ENCODE results near the gene RUFY1.

The RUFY1 gene

DNA sequence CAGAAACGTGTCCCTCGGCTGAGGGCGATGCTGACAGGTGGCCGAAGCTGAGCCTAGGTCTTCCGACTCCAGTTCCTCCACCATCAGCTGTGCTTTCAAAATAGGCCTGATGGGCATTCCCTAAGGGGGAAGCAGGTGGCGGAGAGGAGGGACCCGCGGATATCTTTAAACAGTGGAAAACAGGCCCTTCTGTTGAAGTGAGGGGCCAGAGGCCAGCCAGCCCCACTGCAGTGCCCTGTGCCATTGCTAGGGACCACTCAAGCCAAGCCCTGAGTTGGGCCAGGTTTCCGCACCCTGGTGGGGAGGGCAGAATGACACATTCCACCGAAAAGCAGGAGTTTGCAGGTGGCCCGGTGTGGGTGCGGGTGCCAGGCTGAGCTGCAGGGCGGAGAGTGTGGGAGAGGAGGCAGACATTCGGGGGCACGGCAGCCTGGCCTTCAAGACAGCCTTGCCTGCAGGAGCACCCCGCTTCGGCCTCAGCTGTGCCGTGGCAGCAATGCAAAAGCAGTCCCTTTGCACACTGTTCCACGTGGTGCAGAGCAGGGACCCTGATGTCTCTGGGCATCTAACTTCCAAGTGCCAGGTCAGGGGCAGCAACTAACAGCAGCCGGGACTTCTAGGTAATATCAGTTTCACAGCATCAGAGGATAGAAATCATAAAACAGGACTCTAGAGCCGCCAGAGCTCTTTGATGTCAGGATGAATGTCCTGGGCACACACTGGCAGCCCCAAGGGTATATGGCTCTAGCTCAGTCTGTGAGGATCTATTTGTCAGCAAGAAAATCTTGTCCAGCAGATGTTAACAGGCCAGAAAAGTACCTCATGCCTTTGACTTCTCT, 55.9 kb downstream of the RUFY1 start:
- Histone ChIP-seq H2AK5ac (ENCODE audit: low read depth, low read length) (no peak overlapping the region), H3K4me1 (ENCODE audit: control insufficient read depth in 2 of 2, insufficient read depth in 1 of 2, low read depth in 1 of 2, low read length in 2 of 2) (no peaks in the 10 kb centered on the region), H3K4me2 (ENCODE audit: insufficient read depth, low read length, poor library complexity, severe bottlenecking) (no peak overlapping the region), H3K9me3 (replicated peaks in 1 of 2; ENCODE audit: control insufficient read depth in 2 of 2, insufficient read depth in 1 of 2, low read depth in 1 of 2, low read length in 2 of 2) (peaks cover 0 to 2% of the 10 kb centered on the region in 2 donors), H3K27me3 (ENCODE audit: control insufficient read depth in 3 of 3, insufficient read depth in 3 of 3, low read depth in 1 of 3, low read length in 3 of 3) (no peaks in the 10 kb centered on the region), H3K23ac (ENCODE audit: low read depth, low read length, poor library complexity) (peak overlapping the region; percentile 86), H2BK120ac (ENCODE audit: low read depth, low read length) (no peak overlapping the region), H3K14ac (ENCODE audit: low read length) (no peak overlapping the region), H3K79me1 (ENCODE audit: low read depth, low read length) (peaks cover 3% of the 10 kb centered on the region), H2BK12ac (ENCODE audit: low read length) (no peak overlapping the region), H3K36me3 (replicated peaks in 1 of 2; ENCODE audit: control insufficient read depth in 2 of 2, insufficient read depth in 2 of 2, low read length in 2 of 2) (peaks cover 50 to 87% of the 10 kb centered on the region in 2 donors), H3K4me3 (ENCODE audit: low read length in 2 of 2) (no peak overlapping the region), H3K18ac (ENCODE audit: low read length) (no peak overlapping the region), H3K9ac (ENCODE audit: low read depth, low read length, poor library complexity) (no peak overlapping the region), H3K27ac (replicated peaks; ENCODE audit: low read length) (no peak overlapping the region), H2AFZ (ENCODE audit: low read length) (no peak overlapping the region), H4K8ac (ENCODE audit: low read depth, low read length) (no peak overlapping the region), H4K91ac (ENCODE audit: low read depth, low read length, poor library complexity) (no peak overlapping the region), H3K4ac (ENCODE audit: low read length) (no peak overlapping the region), H2BK15ac (ENCODE audit: low read length) (no peak overlapping the region), H2BK5ac (ENCODE audit: low read length) (peak overlapping the region; percentile 62)
- no CpG with 5 or more reads among the region's 21 CpGs for WGBS, 2 donors (ENCODE audit: extremely low coverage in 2 of 2, insufficient read length in 2 of 2, insufficient replicate concordance in 1 of 2)
- DNase-seq (ENCODE audit: low spot score), result no peak

- no peak overlapping the region for H3K18ac ChIP-seq (ENCODE audit: low read length)
- peaks cover 3% of the 10 kb centered on the region for H3K79me1 ChIP-seq (ENCODE audit: low read depth, low read length)
- H2AK5ac ChIP-seq (ENCODE audit: low read depth, low read length), result no peak overlapping the region
- H4K8ac ChIP-seq (ENCODE audit: low read depth, low read length), result no peak overlapping the region
- H2BK5ac ChIP-seq (ENCODE audit: low read length), result peak overlapping the region; percentile 58
- H3K9me3 ChIP-seq (replicated peaks in 1 of 2; ENCODE audit: control insufficient read depth in 2 of 2, insufficient read depth in 1 of 2, low read depth in 1 of 2, low read length in 2 of 2), result peaks cover 0 to 2% of the 10 kb centered on the region in 2 donors
- H3K27me3 ChIP-seq (ENCODE audit: control insufficient read depth in 3 of 3, insufficient read depth in 3 of 3, low read depth in 1 of 3, low read length in 3 of 3), result no peaks in the 10 kb centered on the region
- no peak overlapping the region for H2AFZ ChIP-seq (ENCODE audit: low read length)
- H4K91ac ChIP-seq (ENCODE audit: low read depth, low read length, poor library complexity), result no peak overlapping the region
- no peak for DNase-seq (ENCODE audit: low spot score)
- peak overlapping the region; percentile 6 for H3K23ac ChIP-seq (ENCODE audit: low read depth, low read length, poor library complexity)
- no peak overlapping the region for H3K4me2 ChIP-seq (ENCODE audit: insufficient read depth, low read length, poor library complexity, severe bottlenecking)
- H3K4me3 ChIP-seq (ENCODE audit: low read length in 2 of 2), result no peak overlapping the region
- H2BK15ac ChIP-seq (ENCODE audit: low read length), result no peak overlapping the region
- no peak overlapping the region for H3K9ac ChIP-seq (ENCODE audit: low read depth, low read length, poor library complexity)
- H2BK12ac ChIP-seq (ENCODE audit: low read length), result no peak overlapping the region
- H3K4ac ChIP-seq (ENCODE audit: low read length), result no peak overlapping the region
- H3K14ac ChIP-seq (ENCODE audit: low read length), result no peak overlapping the region
- H3K27ac ChIP-seq (replicated peaks; ENCODE audit: low read length), result no peak overlapping the region
- WGBS, 2 donors (ENCODE audit: extremely low coverage in 2 of 2, insufficient read length in 2 of 2, insufficient replicate concordance in 1 of 2), result no CpG with 5 or more reads among the region's 6 CpGs
- H3K4me1 ChIP-seq (ENCODE audit: control insufficient read depth in 2 of 2, insufficient read depth in 1 of 2, low read depth in 1 of 2, low read length in 2 of 2), result no peaks in the 10 kb centered on the region
- H3K36me3 ChIP-seq (replicated peaks in 1 of 2; ENCODE audit: control insufficient read depth in 2 of 2, insufficient read depth in 2 of 2, low read length in 2 of 2), result peaks cover 51 to 90% of the 10 kb centered on the region in 2 donors
- no peak overlapping the region for H2BK120ac ChIP-seq (ENCODE audit: low read depth, low read length)
Observed at GRCh38 chr5:179606910-179607159, 56.5 kb downstream of the RUFY1 start.

DNA sequence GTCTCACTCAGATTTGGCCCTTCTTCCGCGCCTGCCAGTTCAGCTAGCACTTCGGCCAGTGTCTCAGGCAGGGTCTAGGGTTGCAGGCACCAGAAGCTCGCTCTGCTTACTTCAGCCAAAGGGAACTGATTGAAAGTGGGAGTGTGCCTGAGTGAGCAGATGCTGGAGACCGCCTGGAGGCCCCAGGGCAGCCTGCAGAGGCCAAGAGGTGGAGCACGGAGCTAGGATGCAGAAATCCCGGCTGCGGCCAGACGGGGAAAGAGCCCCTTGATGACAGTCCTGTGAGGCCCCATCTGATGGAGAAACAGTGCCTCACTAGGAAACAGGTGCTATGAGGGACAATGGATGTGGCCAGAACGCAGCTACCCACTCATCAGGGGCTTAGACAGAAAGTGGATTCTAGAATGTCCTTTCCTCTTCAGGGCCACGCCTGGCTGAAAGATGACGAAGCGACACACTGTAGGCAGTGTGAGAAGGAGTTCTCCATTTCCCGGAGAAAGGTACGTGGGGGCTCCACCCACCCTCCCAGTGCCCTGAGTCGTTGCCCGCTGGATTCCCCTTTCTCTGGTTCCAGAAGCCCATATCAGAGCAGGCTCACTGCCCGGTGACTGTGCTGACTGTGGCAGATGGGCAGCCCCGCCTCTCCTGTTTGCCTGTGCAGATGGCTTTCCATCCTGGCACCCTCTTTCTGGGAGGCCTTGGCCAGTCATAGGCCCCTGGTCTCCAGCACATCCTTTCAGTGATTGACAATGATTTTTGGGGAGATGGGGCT, 57.0 kb downstream of the RUFY1 start:
- H4K8ac ChIP-seq (ENCODE audit: low read depth, low read length), result no peak overlapping the region
- H3K9me3 ChIP-seq (replicated peaks in 1 of 2; ENCODE audit: control insufficient read depth in 2 of 2, insufficient read depth in 1 of 2, low read depth in 1 of 2, low read length in 2 of 2), result peaks cover 0 to 2% of the 10 kb centered on the region in 2 donors
- no peaks in the 10 kb centered on the region for H3K4me1 ChIP-seq (ENCODE audit: control insufficient read depth in 2 of 2, insufficient read depth in 1 of 2, low read depth in 1 of 2, low read length in 2 of 2)
- no peak overlapping the region for H3K9ac ChIP-seq (ENCODE audit: low read depth, low read length, poor library complexity)
- peaks cover 3% of the 10 kb centered on the region for H3K79me1 ChIP-seq (ENCODE audit: low read depth, low read length)
- H2AK5ac ChIP-seq (ENCODE audit: low read depth, low read length), result no peak overlapping the region
- H3K4me2 ChIP-seq (ENCODE audit: insufficient read depth, low read length, poor library complexity, severe bottlenecking), result no peak overlapping the region
- no peak overlapping the region for H3K18ac ChIP-seq (ENCODE audit: low read length)
- H3K4ac ChIP-seq (ENCODE audit: low read length), result no peak overlapping the region
- H2AFZ ChIP-seq (ENCODE audit: low read length), result no peak overlapping the region
- H3K23ac ChIP-seq (ENCODE audit: low read depth, low read length, poor library complexity), result peak overlapping the region; percentile 8
- H2BK5ac ChIP-seq (ENCODE audit: low read length), result peak overlapping the region; percentile 58
- H2BK15ac ChIP-seq (ENCODE audit: low read length), result no peak overlapping the region
- no peak overlapping the region for H3K4me3 ChIP-seq (ENCODE audit: low read length in 2 of 2)
- no peak overlapping the region for H2BK120ac ChIP-seq (ENCODE audit: low read depth, low read length)
- no peak overlapping the region for H2BK12ac ChIP-seq (ENCODE audit: low read length)
- H4K91ac ChIP-seq (ENCODE audit: low read depth, low read length, poor library complexity), result no peak overlapping the region
- no peaks in the 10 kb centered on the region for H3K27me3 ChIP-seq (ENCODE audit: control insufficient read depth in 3 of 3, insufficient read depth in 3 of 3, low read depth in 1 of 3, low read length in 3 of 3)
- no peak overlapping the region for H3K14ac ChIP-seq (ENCODE audit: low read length)
- peaks cover 48 to 88% of the 10 kb centered on the region in 2 donors for H3K36me3 ChIP-seq (replicated peaks in 1 of 2; ENCODE audit: control insufficient read depth in 2 of 2, insufficient read depth in 2 of 2, low read length in 2 of 2)
- H3K27ac ChIP-seq (replicated peaks; ENCODE audit: low read length), result no peak overlapping the region
- no peak for DNase-seq (ENCODE audit: low spot score)
- WGBS, 2 donors (ENCODE audit: extremely low coverage in 2 of 2, insufficient read length in 2 of 2, insufficient replicate concordance in 1 of 2), result no CpG with 5 or more reads among the region's 19 CpGs

- Histone ChIP-seq H4K91ac (ENCODE audit: low read depth, low read length, poor library complexity) (no peak overlapping the region), H2BK15ac (ENCODE audit: low read length) (no peak overlapping the region), H3K4ac (ENCODE audit: low read length) (no peak overlapping the region), H2AFZ (ENCODE audit: low read length) (no peak overlapping the region), H3K4me2 (ENCODE audit: insufficient read depth, low read length, poor library complexity, severe bottlenecking) (no peak overlapping the region), H3K27me3 (ENCODE audit: control insufficient read depth in 3 of 3, insufficient read depth in 3 of 3, low read depth in 1 of 3, low read length in 3 of 3) (no peaks in the 10 kb centered on the region), H2AK5ac (ENCODE audit: low read depth, low read length) (no peak overlapping the region), H3K14ac (ENCODE audit: low read length) (no peak overlapping the region), H3K27ac (replicated peaks; ENCODE audit: low read length) (no peak overlapping the region), H3K9ac (ENCODE audit: low read depth, low read length, poor library complexity) (no peak overlapping the region), H3K79me1 (ENCODE audit: low read depth, low read length) (peaks cover 3% of the 10 kb centered on the region), H4K8ac (ENCODE audit: low read depth, low read length) (no peak overlapping the region), H3K9me3 (replicated peaks in 1 of 2; ENCODE audit: control insufficient read depth in 2 of 2, insufficient read depth in 1 of 2, low read depth in 1 of 2, low read length in 2 of 2) (peaks cover 0 to 2% of the 10 kb centered on the region in 2 donors), H2BK12ac (ENCODE audit: low read length) (no peak overlapping the region), H2BK5ac (ENCODE audit: low read length) (no peak overlapping the region), H3K4me3 (ENCODE audit: low read length in 2 of 2) (no peak overlapping the region), H2BK120ac (ENCODE audit: low read depth, low read length) (no peak overlapping the region), H3K4me1 (ENCODE audit: control insufficient read depth in 2 of 2, insufficient read depth in 1 of 2, low read depth in 1 of 2, low read length in 2 of 2) (no peaks in the 10 kb centered on the region), H3K18ac (ENCODE audit: low read length) (no peak overlapping the region), H3K36me3 (replicated peaks in 1 of 2; ENCODE audit: control insufficient read depth in 2 of 2, insufficient read depth in 2 of 2, low read length in 2 of 2) (peaks cover 52 to 90% of the 10 kb centered on the region in 2 donors), H3K23ac (ENCODE audit: low read depth, low read length, poor library complexity) (peak overlapping the region; percentile 8)
- no peak for DNase-seq (ENCODE audit: low spot score)
- WGBS, 2 donors (ENCODE audit: extremely low coverage in 2 of 2, insufficient read length in 2 of 2, insufficient replicate concordance in 1 of 2), result no CpG with 5 or more reads among the region's 5 CpGs
Observed at GRCh38 chr5:179608131-179608581, 57.8 kb downstream of the RUFY1 start.

Measured in neuronal stem cell (in vitro differentiated cells).